Measurements from ENCODE around the gene ZNF837. TPM values are rescaled to one million over a fixed set of nuclear protein-coding genes. Genes with fewer than 3 reads are reported as not detected.

Gene ZNF837
- total RNA-seq, 1 experiment from 2014 or later: 4.9 TPM

DNA sequence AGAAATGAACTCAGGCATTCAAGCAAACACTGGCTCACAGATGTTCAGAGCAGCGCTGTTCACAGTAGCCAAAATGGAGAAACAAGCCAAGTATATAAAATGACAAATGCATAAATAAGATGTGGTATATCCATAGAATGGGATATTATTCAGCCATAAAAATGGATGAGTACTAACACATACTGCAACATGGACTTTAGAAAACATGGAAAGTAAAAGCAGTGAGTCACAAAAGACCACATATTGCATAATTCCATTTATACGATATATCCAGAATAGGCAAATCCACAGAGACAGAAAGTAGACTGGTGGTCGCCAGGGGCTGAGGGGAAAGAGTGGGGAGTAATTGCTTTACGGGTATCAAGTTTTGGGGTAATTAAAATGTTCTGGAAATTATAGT, 6.6 kb downstream of the ZNF837 start:
- H3K4me3 Mint-ChIP-seq: no peak overlapping the region
- H3K36me3 Mint-ChIP-seq: no peaks in the 10 kb centered on the region
- CTCF ChIA-PET: interaction anchor here (1.6 kb wide), 1 partner anchor 23 kb away, joined by 3 read pairs; no protein-coding TSS in a partner anchor
- TF ChIP-seq, protein P1, sequence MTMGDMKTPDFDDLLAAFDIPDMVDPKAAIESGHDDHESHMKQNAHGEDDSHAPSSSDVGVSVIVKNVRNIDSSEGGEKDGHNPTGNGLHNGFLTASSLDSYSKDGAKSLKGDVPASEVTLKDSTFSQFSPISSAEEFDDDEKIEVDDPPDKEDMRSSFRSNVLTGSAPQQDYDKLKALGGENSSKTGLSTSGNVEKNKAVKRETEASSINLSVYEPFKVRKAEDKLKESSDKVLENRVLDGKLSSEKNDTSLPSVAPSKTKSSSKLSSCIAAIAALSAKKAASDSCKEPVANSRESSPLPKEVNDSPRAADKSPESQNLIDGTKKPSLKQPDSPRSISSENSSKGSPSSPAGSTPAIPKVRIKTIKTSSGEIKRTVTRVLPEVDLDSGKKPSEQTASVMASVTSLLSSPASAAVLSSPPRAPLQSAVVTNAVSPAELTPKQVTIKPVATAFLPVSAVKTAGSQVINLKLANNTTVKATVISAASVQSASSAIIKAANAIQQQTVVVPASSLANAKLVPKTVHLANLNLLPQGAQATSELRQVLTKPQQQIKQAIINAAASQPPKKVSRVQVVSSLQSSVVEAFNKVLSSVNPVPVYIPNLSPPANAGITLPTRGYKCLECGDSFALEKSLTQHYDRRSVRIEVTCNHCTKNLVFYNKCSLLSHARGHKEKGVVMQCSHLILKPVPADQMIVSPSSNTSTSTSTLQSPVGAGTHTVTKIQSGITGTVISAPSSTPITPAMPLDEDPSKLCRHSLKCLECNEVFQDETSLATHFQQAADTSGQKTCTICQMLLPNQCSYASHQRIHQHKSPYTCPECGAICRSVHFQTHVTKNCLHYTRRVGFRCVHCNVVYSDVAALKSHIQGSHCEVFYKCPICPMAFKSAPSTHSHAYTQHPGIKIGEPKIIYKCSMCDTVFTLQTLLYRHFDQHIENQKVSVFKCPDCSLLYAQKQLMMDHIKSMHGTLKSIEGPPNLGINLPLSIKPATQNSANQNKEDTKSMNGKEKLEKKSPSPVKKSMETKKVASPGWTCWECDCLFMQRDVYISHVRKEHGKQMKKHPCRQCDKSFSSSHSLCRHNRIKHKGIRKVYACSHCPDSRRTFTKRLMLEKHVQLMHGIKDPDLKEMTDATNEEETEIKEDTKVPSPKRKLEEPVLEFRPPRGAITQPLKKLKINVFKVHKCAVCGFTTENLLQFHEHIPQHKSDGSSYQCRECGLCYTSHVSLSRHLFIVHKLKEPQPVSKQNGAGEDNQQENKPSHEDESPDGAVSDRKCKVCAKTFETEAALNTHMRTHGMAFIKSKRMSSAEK (CRISPR knock-in tag; IDR thresholded peaks at IDR 0.05; ENCODE audit: borderline replicate concordance): no peak
- TF ChIP-seq, protein P2, sequence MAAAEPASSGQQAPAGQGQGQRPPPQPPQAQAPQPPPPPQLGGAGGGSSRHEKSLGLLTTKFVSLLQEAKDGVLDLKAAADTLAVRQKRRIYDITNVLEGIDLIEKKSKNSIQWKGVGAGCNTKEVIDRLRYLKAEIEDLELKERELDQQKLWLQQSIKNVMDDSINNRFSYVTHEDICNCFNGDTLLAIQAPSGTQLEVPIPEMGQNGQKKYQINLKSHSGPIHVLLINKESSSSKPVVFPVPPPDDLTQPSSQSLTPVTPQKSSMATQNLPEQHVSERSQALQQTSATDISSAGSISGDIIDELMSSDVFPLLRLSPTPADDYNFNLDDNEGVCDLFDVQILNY (CRISPR knock-in tag; IDR thresholded peaks at IDR 0.05): no peak
- TF ChIP-seq, protein P3, sequence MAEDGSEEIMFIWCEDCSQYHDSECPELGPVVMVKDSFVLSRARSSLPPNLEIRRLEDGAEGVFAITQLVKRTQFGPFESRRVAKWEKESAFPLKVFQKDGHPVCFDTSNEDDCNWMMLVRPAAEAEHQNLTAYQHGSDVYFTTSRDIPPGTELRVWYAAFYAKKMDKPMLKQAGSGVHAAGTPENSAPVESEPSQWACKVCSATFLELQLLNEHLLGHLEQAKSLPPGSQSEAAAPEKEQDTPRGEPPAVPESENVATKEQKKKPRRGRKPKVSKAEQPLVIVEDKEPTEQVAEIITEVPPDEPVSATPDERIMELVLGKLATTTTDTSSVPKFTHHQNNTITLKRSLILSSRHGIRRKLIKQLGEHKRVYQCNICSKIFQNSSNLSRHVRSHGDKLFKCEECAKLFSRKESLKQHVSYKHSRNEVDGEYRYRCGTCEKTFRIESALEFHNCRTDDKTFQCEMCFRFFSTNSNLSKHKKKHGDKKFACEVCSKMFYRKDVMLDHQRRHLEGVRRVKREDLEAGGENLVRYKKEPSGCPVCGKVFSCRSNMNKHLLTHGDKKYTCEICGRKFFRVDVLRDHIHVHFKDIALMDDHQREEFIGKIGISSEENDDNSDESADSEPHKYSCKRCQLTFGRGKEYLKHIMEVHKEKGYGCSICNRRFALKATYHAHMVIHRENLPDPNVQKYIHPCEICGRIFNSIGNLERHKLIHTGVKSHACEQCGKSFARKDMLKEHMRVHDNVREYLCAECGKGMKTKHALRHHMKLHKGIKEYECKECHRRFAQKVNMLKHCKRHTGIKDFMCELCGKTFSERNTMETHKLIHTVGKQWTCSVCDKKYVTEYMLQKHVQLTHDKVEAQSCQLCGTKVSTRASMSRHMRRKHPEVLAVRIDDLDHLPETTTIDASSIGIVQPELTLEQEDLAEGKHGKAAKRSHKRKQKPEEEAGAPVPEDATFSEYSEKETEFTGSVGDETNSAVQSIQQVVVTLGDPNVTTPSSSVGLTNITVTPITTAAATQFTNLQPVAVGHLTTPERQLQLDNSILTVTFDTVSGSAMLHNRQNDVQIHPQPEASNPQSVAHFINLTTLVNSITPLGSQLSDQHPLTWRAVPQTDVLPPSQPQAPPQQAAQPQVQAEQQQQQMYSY (CRISPR knock-in tag; IDR thresholded peaks at IDR 0.05): no peak
- TF ChIP-seq, protein P4, sequence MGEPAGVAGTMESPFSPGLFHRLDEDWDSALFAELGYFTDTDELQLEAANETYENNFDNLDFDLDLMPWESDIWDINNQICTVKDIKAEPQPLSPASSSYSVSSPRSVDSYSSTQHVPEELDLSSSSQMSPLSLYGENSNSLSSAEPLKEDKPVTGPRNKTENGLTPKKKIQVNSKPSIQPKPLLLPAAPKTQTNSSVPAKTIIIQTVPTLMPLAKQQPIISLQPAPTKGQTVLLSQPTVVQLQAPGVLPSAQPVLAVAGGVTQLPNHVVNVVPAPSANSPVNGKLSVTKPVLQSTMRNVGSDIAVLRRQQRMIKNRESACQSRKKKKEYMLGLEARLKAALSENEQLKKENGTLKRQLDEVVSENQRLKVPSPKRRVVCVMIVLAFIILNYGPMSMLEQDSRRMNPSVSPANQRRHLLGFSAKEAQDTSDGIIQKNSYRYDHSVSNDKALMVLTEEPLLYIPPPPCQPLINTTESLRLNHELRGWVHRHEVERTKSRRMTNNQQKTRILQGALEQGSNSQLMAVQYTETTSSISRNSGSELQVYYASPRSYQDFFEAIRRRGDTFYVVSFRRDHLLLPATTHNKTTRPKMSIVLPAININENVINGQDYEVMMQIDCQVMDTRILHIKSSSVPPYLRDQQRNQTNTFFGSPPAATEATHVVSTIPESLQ (CRISPR knock-in tag; IDR thresholded peaks at IDR 0.05): no peak
- TF ChIP-seq, protein P5, sequence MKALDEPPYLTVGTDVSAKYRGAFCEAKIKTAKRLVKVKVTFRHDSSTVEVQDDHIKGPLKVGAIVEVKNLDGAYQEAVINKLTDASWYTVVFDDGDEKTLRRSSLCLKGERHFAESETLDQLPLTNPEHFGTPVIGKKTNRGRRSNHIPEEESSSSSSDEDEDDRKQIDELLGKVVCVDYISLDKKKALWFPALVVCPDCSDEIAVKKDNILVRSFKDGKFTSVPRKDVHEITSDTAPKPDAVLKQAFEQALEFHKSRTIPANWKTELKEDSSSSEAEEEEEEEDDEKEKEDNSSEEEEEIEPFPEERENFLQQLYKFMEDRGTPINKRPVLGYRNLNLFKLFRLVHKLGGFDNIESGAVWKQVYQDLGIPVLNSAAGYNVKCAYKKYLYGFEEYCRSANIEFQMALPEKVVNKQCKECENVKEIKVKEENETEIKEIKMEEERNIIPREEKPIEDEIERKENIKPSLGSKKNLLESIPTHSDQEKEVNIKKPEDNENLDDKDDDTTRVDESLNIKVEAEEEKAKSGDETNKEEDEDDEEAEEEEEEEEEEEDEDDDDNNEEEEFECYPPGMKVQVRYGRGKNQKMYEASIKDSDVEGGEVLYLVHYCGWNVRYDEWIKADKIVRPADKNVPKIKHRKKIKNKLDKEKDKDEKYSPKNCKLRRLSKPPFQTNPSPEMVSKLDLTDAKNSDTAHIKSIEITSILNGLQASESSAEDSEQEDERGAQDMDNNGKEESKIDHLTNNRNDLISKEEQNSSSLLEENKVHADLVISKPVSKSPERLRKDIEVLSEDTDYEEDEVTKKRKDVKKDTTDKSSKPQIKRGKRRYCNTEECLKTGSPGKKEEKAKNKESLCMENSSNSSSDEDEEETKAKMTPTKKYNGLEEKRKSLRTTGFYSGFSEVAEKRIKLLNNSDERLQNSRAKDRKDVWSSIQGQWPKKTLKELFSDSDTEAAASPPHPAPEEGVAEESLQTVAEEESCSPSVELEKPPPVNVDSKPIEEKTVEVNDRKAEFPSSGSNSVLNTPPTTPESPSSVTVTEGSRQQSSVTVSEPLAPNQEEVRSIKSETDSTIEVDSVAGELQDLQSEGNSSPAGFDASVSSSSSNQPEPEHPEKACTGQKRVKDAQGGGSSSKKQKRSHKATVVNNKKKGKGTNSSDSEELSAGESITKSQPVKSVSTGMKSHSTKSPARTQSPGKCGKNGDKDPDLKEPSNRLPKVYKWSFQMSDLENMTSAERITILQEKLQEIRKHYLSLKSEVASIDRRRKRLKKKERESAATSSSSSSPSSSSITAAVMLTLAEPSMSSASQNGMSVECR (CRISPR knock-in tag; IDR thresholded peaks at IDR 0.05; ENCODE audit: borderline replicate concordance): no peak
- TF ChIP-seq EMX1 (CRISPR knock-in tag; IDR thresholded peaks at IDR 0.05) (no peak), GRHL2 (CRISPR knock-in tag; IDR thresholded peaks at IDR 0.05; ENCODE audit: insufficient replicate concordance, severe bottlenecking) (no peak), ZBTB21 (CRISPR knock-in tag; IDR thresholded peaks at IDR 0.05; ENCODE audit: borderline replicate concordance) (no peak), NR2C2 (CRISPR knock-in tag; IDR thresholded peaks at IDR 0.05) (no peak), FOXP1 (CRISPR knock-in tag; IDR thresholded peaks at IDR 0.05; ENCODE audit: borderline replicate concordance) (no peak), HMGA2 (CRISPR knock-in tag; IDR thresholded peaks at IDR 0.05) (no peak)
- TF ChIP-seq, protein P6, sequence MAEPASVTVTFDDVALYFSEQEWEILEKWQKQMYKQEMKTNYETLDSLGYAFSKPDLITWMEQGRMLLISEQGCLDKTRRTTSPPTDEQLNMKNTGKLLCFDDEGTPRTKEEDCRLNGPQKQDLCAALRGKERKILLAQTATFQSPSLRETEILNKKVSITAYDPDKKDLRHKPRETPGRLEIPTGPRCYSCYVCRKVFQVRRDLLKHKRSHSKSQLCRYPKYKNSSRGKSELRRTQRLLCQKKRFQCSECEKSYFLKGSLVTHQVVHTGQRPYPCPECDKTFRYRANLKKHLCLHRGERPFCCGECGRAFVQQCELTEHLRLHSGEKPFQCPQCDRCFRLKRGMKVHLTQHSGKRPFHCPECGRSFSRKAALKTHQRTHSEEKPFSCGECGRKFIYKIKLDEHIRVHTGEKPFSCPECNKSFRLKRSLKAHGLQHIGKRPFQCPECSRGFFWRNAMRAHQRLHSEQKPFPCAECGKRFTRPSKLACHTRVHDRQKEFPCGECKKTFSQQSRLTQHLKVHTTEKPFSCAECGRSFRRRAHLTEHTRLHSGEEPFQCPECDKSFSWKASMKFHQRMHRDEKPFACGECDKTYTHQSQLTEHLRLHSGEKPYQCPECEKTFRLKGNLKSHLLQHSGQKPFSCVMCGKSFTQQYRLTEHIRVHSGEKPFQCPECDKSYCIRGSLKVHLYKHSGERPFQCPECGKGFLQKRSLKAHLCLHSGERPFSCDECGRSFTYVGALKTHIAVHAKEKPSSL (CRISPR knock-in tag; conservative IDR thresholded peaks at IDR 0.05): no peak
- TF ChIP-seq, protein P7, sequence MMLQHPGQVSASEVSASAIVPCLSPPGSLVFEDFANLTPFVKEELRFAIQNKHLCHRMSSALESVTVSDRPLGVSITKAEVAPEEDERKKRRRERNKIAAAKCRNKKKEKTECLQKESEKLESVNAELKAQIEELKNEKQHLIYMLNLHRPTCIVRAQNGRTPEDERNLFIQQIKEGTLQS (CRISPR knock-in tag; conservative IDR thresholded peaks at IDR 0.05): no peak
- TF ChIP-seq, protein P8, sequence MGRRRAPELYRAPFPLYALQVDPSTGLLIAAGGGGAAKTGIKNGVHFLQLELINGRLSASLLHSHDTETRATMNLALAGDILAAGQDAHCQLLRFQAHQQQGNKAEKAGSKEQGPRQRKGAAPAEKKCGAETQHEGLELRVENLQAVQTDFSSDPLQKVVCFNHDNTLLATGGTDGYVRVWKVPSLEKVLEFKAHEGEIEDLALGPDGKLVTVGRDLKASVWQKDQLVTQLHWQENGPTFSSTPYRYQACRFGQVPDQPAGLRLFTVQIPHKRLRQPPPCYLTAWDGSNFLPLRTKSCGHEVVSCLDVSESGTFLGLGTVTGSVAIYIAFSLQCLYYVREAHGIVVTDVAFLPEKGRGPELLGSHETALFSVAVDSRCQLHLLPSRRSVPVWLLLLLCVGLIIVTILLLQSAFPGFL (CRISPR knock-in tag; IDR thresholded peaks at IDR 0.05; ENCODE audit: borderline replicate concordance): no peak
- TF ChIP-seq, protein P9, sequence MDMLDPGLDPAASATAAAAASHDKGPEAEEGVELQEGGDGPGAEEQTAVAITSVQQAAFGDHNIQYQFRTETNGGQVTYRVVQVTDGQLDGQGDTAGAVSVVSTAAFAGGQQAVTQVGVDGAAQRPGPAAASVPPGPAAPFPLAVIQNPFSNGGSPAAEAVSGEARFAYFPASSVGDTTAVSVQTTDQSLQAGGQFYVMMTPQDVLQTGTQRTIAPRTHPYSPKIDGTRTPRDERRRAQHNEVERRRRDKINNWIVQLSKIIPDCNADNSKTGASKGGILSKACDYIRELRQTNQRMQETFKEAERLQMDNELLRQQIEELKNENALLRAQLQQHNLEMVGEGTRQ (CRISPR knock-in tag; IDR thresholded peaks at IDR 0.05): no peak

More for the DNA sequence above, 6.6 kb downstream of the ZNF837 start:
- Mint-ChIP-seq H3K4me1 (peaks cover 2% of the 10 kb centered on the region; the same call in 1 of the 2 replicates), H3K27ac (no peak overlapping the region), H3K9me3 (no peaks in the 10 kb centered on the region), H3K27me3 (ENCODE audit: low read depth) (no peaks in the 10 kb centered on the region)
- POLR2A ChIA-PET: interaction anchor here (1.7 kb wide), 1 partner anchor 12 kb away, joined by 7 read pairs; the partner anchor contains the start of gene ZNF497
- ATAC-seq: no peak
- no peak for DNase-seq (ENCODE audit: low spot score)
